Heart right ventricle (tissue), 16 donors: ENCODE data around the gene KPNA1. TPM values are rescaled to one million over a fixed set of nuclear protein-coding genes. Genes with fewer than 3 reads are reported as not detected.

ENCODE experiments used
- ATAC-seq, 8 donors: fragments of 200-7000 bp; cut with Tn5 transposase; one replicate each; pipeline ENCODE4 v1.9.1; 2020; ENCODE audit warnings: mild to moderate bottlenecking in 8 of 8, moderate library complexity in 8 of 8, moderate number of reproducible peaks in 1 of 8
- DNase-seq, 2 donors: peaks; one replicate each; pipeline ENCODE4 v3.0.0-alpha.2; 2020
- H3K27ac ChIP-seq, 10 donors: fragments of 200-600 bp; sonication (generic) in 2 of 10; one replicate each; pipeline versions ENCODE4 v1.5.0 to v1.8.0; 2020 to 2022; ENCODE audit warnings: mild to moderate bottlenecking in 3 of 10
- H3K27me3 ChIP-seq, 7 donors: fragments of 200-600 bp; one replicate each; pipeline ENCODE4 v1.8.0; 2021 to 2022; ENCODE audit warnings: mild to moderate bottlenecking in 2 of 7
- H3K36me3 ChIP-seq, 9 donors: fragments of 200-600 bp; sonication (generic) in 1 of 9; one replicate each; pipeline versions ENCODE4 v1.5.0 to v1.8.0; 2020 to 2022; ENCODE audit warnings: mild to moderate bottlenecking in 2 of 9
- H3K4me1 ChIP-seq, 9 donors: fragments of 200-600 bp; sonication (generic) in 1 of 9; one replicate each; pipeline versions ENCODE4 v1.5.0 to v1.8.0; 2020 to 2022; ENCODE audit warnings: mild to moderate bottlenecking in 4 of 9
- H3K4me3 ChIP-seq, 10 donors: fragments of 200-600 bp; sonication (generic) in 2 of 10; one replicate each; pipeline versions ENCODE4 v1.5.0 to v1.8.0; 2020 to 2022; ENCODE audit warnings: mild to moderate bottlenecking in 7 of 10, moderate library complexity in 2 of 10
- H3K9me3 ChIP-seq, 11 donors: fragments of 200-600 bp in 10 of 11; sonication (generic) in 2 of 11; one replicate each; pipeline versions ENCODE4 v1.5.0 to v1.8.0; 2013 to 2022; ENCODE audit warnings: mild to moderate bottlenecking in 2 of 11, control low read depth in 1 of 11, moderate library complexity in 1 of 11
- CTCF ChIP-seq, 9 donors: fragments of 200-600 bp; sonication (generic) in 2 of 9; IDR thresholded peaks; one replicate each; pipeline versions ENCODE4 v1.5.0 to v1.8.0; 2021 to 2022; ENCODE audit warnings: antibody characterized with exemption in 9 of 9, mild to moderate bottlenecking in 5 of 9, moderate library complexity in 1 of 9
- WGBS, 2 donors: extraction: QIAGEN DNeasy Blood & Tissue Kit; methylation state at CpG; one replicate each; pipeline ENCODE4 v1.1.7; 2013; ENCODE audit warnings: inconsistent platforms in 1 of 2; 5-methylcytosine and 5-hydroxymethylcytosine counted together
- intact Hi-C, 10 donors: fragments of 100-400 bp; cut with DNase I; formaldehyde crosslinking; loops; one replicate each; pipeline versions ENCODE4 v1.11.1 to v1.14.2; 2022
- polyA plus RNA-seq, 2 donors: library from polyadenylated mRNA; stranded (reverse); fragments of 200-250 nt; gene quantifications; one replicate each; pipeline ENCODE4 v1.2.3, GENCODE V29; 2013
- total RNA-seq, 10 donors: library from RNA; stranded (reverse); fragmentation: NEBNext Ultra II Directional in 3 of 10; extraction: Animal tissue kit (Norgen Biotek cat#: 25700) in 3 of 10; gene quantifications; one replicate each; pipeline versions ENCODE4 v1.2.1 to v1.2.4, GENCODE V29; 2021 to 2023
- donor health status: Arrhythmogenic right ventricular cardiomyopathy.
- donor health status: ischemic (EF 13 %, LVEDD 7.1; RV severe dilation, severe dysfunction).
- donor health status: healthy with polysubstance abuse.
- donor health status: DM: no; HTN: yes; CAD: no.
- donor health status: DM: no; HTN: no; CAD: no.
- donor health status: ischemic (EF 25% LVEDD 6.9; RV normal size, moderate dysfunction).
- donor health status: ischemic (EF 25% LVEDD 5.7; RV mildly dilated, moderate dysfunction).
- donor health status: healthy.
- donor health status: DM: yes; HTN: yes; CAD: no.
- donor health status: Ischemic cardiomyopathy.
- donor health status: ischemic (EF 35%, LVEDD 5.7; RV mildly dilated, moderate dysfunction).
- donor health status: nonischemic (EF 11% LVEDD 7.7; RV severe dilation, severe dysfunction).
- donor health status: DM: yes; HTN: yes; CAD: no.
- donor health status: PGD.
- donor health status: ischemic (EF 29% LVEDD 5.4; RV normal size, mild dysfunction).
- donor health status: nonischemic (EF 23%, LVEDD 6.1; RV moderate dilation, normal function).

The KPNA1 gene
- total and polyA plus RNA-seq, 12 donors: 14.5 to 121 (median 84.1) TPM

GRCh38 chr3:122497425-122497824, 17.3 kb downstream of the KPNA1 start:
- peaks cover 0 to 42% (median 0%) of the 10 kb centered on the region in 9 donors for H3K36me3 ChIP-seq
- no peaks in the 10 kb centered on the region for H3K9me3 ChIP-seq
- no peak for TF ChIP-seq CTCF (IDR thresholded peaks at IDR 0.05)
- ATAC-seq (peak in 2 of 8 donors; percentile 37 to 47), DNase-seq (no peak)
- H3K27me3 ChIP-seq: no peaks in the 10 kb centered on the region
- H3K4me3 ChIP-seq: no peak overlapping the region
- H3K27ac ChIP-seq: peak overlapping the region in 1 of 10 donors; percentile 37
- intact Hi-C loops: no loop called here
- peaks cover 4 to 43% (median 24%) of the 10 kb centered on the region in 9 donors for H3K4me1 ChIP-seq
- WGBS, 2 donors: 71 to 80% methylated on average over 1 of the region's 1 CpG

- ATAC-seq: no peak
- H3K4me1 ChIP-seq: peaks cover 0 to 33% (median 15%) of the 10 kb centered on the region in 9 donors
- H3K27ac ChIP-seq: no peak overlapping the region
- 80 to 89% methylated on average over 2 of the region's 2 CpGs for WGBS, 2 donors
- TF ChIP-seq CTCF (IDR thresholded peaks at IDR 0.05): no peak
- no peaks in the 10 kb centered on the region for H3K27me3 ChIP-seq
- peaks cover 0 to 45% (median 0%) of the 10 kb centered on the region in 9 donors for H3K36me3 ChIP-seq
- no peak overlapping the region for H3K4me3 ChIP-seq
- no peaks in the 10 kb centered on the region for H3K9me3 ChIP-seq
- no peak for DNase-seq
- intact Hi-C loops: no loop called here
Observed at GRCh38 chr3:122496508-122496907, 18.2 kb downstream of the KPNA1 start.

- H3K36me3 ChIP-seq: peaks cover 0 to 68% (median 3%) of the 10 kb centered on the region in 9 donors
- H3K9me3 ChIP-seq: no peaks in the 10 kb centered on the region
- intact Hi-C loops: no loop called here
- WGBS, 2 donors: 87 to 89% methylated on average over 3 of the region's 3 CpGs
- TF ChIP-seq CTCF (IDR thresholded peaks at IDR 0.05): no peak
- H3K4me3 ChIP-seq: no peak overlapping the region
- no peak for ATAC-seq
- no peaks in the 10 kb centered on the region for H3K27me3 ChIP-seq
- DNase-seq: no peak
- H3K4me1 ChIP-seq: peaks cover 0 to 20% (median 6%) of the 10 kb centered on the region in 9 donors
- H3K27ac ChIP-seq: no peak overlapping the region
Observed at GRCh38 chr3:122493296-122493695, 21.4 kb downstream of the KPNA1 start.

- intact Hi-C loops: no loop called here
- DNase-seq: no peak
- ATAC-seq: no peak
- Histone ChIP-seq H3K9me3 (no peaks in the 10 kb centered on the region), H3K4me3 (no peak overlapping the region), H3K36me3 (peaks cover 0 to 42% (median 3%) of the 10 kb centered on the region in 9 donors), H3K27ac (no peak overlapping the region), H3K4me1 (peaks cover 0 to 14% (median 2%) of the 10 kb centered on the region in 9 donors), H3K27me3 (no peaks in the 10 kb centered on the region)
- TF ChIP-seq CTCF (IDR thresholded peaks at IDR 0.05): no peak
- WGBS, 2 donors: 67% methylated on average over 7 of the region's 7 CpGs
Observed at GRCh38 chr3:122488262-122488973, 26.3 kb downstream of the KPNA1 start.
